Activated T-helper 1 cell treated with anti-CD3 and anti-CD28 coated beads, Interleukin-2, amount 50 U/mL, for 16 hours (primary cell): Measurements from ENCODE around the gene VWF.
"Not testable (repeated sequence)": the region's sequence is repeated elsewhere in the genome, so short reads cannot be mapped to it uniquely, and the experiment has no call there.

Source experiments
- DNase-seq, 2 donors: peaks; one replicate each; pipeline ENCODE4 v3.0.0-alpha.2; 2020; ENCODE audit warnings: low read depth in 1 of 2, low spot score in 1 of 2

VWF gene

DNA sequence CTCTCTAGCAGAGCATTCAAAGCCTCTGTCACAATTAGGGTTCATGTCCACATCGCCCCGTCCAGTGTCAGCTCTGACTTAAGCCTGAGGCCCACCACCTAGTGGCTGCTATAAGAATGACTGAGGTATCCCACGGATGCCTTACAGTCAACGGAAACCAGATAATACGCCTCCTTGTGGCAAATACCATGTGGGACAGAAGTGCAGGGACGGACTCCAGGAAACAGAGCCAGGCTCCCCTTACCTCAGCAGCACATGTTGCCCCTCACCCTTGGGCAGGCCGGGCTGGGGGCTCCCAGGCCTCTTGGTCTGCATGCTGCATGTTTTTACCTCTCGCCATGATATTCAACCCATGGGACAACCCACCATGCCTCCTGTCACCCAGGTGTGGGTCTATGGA lies 86.3 kb downstream of the VWF start:
- no peak for DNase-seq

GRCh38 chr12:6037459-6037858 lies 87.0 kb downstream of the VWF start:
- no peak for DNase-seq

- no peak for DNase-seq
These were observed 88.0 kb downstream of the VWF start for GRCh38 chr12:6036509-6036908.

DNA sequence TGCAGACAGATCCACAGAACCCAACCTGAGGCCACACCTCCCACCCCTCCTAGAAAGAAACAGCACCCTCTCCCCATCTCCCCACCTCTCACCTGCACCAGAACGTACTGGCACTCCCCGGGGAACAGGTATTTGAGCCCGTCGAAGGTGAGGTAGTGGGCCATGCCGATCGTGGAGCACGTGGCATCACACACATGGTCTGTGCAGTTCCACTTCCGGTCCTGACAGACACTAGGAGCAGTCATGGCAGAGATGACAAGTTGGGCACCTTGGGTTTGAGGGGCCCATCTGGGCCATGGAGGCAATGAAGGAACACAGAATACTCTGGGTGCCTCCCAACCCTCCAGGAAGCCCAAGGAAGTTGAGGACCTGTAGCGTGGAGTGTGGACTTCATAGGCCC lies 89.9 kb downstream of the VWF start:
- no peak for DNase-seq

DNA sequence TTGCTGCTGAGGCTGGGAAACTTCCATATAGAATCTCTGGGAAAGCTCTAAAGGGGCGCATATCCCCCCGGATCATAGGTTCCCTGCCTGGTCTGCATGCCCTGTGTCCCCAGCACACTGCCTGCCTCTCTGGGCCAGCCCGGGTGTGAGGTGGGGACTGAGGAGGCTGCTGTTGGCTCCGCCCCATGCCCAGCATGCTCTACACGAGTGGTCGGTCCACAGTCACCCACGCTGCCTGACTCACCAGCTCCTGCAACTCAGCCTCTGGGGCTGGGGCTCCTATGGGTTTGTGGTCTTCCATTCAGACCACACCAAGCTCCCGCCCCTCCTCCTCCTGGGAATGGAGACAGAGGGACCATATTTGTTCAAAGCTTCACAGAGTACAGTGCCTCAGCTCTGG lies 90.9 kb downstream of the VWF start:
- no peak for DNase-seq

DNA sequence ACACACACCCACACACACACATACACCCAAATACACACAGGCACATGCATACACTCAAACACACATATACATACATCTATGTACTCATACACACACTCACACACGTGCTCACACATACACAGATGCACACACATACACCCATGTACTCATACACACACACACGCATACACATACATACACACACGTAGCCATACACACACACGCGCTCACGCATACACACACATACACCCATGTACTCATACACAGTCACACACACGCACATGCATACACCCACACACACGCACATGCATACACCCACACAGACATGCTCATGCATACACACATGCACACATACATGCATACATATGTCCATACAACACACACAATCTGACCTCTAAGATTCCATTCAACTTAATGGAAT lies 91.7 kb downstream of the VWF start:
- no peak for DNase-seq

DNA sequence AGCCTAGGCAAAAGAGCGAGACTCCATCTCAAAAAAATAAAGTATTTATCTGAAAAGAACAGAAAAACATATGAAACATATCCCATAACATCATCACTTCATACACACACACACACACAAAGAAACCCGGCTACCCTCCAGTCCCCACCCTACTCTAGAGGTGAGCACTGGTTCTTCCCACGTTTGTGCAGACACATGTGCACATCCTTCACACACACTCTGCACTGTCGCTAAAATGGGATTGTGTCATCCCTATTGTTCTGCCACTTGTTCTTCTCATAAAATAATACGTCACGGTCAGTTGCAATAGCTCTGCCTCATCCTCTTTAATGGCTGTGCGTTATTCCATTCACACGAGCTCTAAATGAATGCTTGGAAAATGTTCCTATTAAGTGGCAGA lies 93.5 kb downstream of the VWF start:
- DNase-seq = no peak

GRCh38 chr12:6030081-6030480 lies 94.4 kb downstream of the VWF start:
- no peak for DNase-seq

DNA sequence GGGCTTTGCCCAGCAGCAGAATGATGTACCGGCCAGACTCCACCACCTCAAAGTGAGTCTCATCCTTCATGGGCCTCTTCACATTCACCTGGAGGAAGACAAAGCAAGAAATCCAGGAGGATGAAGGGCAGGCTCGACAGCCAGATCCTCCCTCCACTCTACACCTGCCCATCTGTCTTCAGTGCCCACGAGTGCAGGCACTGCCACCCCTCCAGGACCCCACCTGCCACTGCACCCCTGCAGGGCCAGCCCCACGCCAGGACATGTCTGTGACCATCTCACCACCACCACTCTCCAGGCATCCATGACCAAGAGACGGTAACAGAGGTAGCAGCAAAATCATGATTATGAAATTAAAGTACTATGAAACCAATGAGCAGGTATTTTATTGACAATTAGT lies 95.1 kb downstream of the VWF start:
- DNase-seq = no peak

- no peak for DNase-seq
These were observed 97.5 kb downstream of the VWF start for GRCh38 chr12:6026998-6027397.

- DNase-seq = not testable (repeated sequence)
These were observed 98.7 kb downstream of the VWF start for GRCh38 chr12:6025703-6026298.

GRCh38 chr12:6024066-6024465 lies 100.4 kb downstream of the VWF start:
- not testable (repeated sequence) for DNase-seq

- no peak for DNase-seq
These were observed 103.5 kb downstream of the VWF start for GRCh38 chr12:6020930-6021329.

- not testable (repeated sequence) for DNase-seq
These were observed 104.0 kb downstream of the VWF start for GRCh38 chr12:6020511-6020910.

DNA sequence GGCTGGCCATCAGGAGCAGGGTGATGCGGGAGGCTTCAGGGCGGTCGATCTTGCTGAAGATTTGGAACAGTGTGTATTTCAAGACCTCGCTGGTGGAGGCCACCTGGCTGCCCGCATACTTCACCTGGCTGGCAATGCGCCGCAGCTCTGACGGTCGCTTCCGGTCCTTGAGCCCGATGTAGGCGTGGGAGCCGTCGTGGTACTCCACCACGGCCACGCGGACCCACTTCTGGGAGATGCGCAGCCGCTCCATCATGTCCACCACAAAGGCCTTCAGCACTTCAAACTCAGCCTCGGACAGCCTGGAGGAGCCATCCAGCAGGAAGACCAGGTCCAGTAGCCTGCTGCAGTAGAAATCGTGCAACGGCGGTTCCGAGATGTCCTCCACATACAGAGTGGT lies 105.2 kb downstream of the VWF start:
- not testable (repeated sequence) for DNase-seq

- DNase-seq = no peak
These were observed 106.2 kb downstream of the VWF start for GRCh38 chr12:6018265-6018664.

DNA sequence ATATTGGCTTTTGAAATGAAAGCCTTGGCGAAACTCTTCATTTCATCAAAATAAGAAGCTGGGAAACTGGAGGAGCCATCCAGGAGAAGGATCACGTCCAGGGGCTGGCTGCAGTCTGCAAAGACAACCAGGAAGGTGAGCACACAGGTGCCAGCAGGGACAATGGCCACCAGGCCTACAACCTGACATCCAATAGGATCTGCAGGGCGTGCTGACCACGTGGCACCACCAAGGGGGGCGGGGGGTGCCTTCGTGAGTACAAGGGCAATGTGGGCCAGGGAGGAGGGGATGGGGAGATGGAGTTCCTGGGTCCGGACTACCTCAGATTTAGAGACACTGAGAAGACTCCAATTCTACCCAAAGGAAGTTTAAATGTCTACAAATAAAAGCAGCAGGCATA lies 107.7 kb downstream of the VWF start:
- no peak for DNase-seq

GRCh38 chr12:6016004-6016403 lies 108.5 kb downstream of the VWF start:
- DNase-seq = not testable (repeated sequence)

DNA sequence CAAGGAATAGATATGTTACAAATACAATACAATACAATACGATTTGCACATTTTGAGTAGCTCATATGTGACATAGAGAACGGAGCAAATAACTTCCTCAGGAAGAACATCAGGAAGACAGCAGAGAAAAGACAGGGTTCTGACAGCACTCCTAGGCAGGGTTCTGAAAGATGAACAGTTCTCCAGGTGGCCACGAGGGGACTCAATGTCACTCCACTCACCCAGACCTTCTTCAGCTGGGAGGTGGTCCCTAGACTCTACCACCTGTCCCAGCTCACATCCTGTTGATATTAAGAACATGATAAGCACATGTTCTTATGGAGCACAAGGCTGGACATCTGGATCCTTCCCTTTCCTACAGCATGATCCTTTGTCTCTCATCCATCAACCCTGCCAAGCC lies 109.2 kb downstream of the VWF start:
- not testable (repeated sequence) for DNase-seq

- DNase-seq = not testable (repeated sequence)
These were observed 113.7 kb downstream of the VWF start for GRCh38 chr12:6010631-6011350.

DNA sequence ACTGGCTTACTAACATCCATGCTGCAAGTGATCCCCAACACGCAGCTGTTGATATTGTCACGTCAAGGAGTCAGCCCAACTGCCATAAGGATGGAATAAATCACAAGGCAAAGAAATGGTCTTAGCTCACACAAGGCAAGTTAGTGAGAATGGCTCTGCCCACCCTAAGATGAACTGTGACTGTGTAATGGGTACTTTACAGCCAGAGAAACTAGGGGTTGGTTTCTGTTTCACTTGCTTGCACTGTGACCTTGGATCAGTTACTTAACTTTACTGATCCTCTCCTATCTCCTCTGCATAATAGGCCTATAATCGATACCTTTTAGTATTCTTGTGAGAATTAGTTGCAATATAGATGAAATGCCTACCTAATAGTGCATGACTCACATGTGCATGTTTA lies 127.2 kb downstream of the VWF start:
- no peak for DNase-seq

GRCh38 chr12:5996459-5996858 lies 128.0 kb downstream of the VWF start:
- DNase-seq = no peak

- no peak for DNase-seq
These were observed 134.8 kb downstream of the VWF start for GRCh38 chr12:5989621-5990020.
